Stimulated activated CD8-positive, alpha-beta memory T cell treated with anti-CD3 and anti-CD28 coated beads, Interleukin-2, amount 100 ng/mL, for 48 hours (primary cell): ENCODE measurements around the gene RAB3IL1.
"Not testable (repeated sequence)": the region's sequence is repeated elsewhere in the genome, so short reads cannot be mapped to it uniquely, and the experiment has no call there.

Experiments
- DNase-seq, 2 donors: peaks; one replicate each; pipeline ENCODE4 v3.0.0-alpha.2; 2020; ENCODE audit warnings: low read depth in 2 of 2

Gene RAB3IL1

GRCh38 chr11:61885784-61886580 is 31.4 kb downstream of the RAB3IL1 start:
- DNase-seq: no peak

- no peak for DNase-seq
Observed at GRCh38 chr11:61885166-61885778, 32.1 kb downstream of the RAB3IL1 start.

- DNase-seq: no peak
Observed at GRCh38 chr11:61883947-61884346, 33.4 kb downstream of the RAB3IL1 start.

- DNase-seq: no peak
Observed at GRCh38 chr11:61883327-61883726, 34.0 kb downstream of the RAB3IL1 start.

GRCh38 chr11:61882879-61883278 is 34.5 kb downstream of the RAB3IL1 start:
- no peak for DNase-seq

GRCh38 chr11:61882267-61882666 is 35.1 kb downstream of the RAB3IL1 start:
- not testable (repeated sequence) for DNase-seq

- no peak for DNase-seq
Observed at GRCh38 chr11:61881397-61881796, 36.0 kb downstream of the RAB3IL1 start.

- DNase-seq: no peak
Observed at GRCh38 chr11:61880454-61880853, 36.9 kb downstream of the RAB3IL1 start.

- no peak for DNase-seq
Observed at GRCh38 chr11:61880031-61880430, 37.3 kb downstream of the RAB3IL1 start.

GRCh38 chr11:61879152-61879551 is 38.2 kb downstream of the RAB3IL1 start:
- no peak for DNase-seq

GRCh38 chr11:61875698-61876097 is 41.7 kb downstream of the RAB3IL1 start:
- no peak for DNase-seq

GRCh38 chr11:61874853-61875252 is 42.5 kb downstream of the RAB3IL1 start:
- no peak for DNase-seq

GRCh38 chr11:61874377-61874809 is 43.0 kb downstream of the RAB3IL1 start:
- DNase-seq: no peak

GRCh38 chr11:61873588-61874376 is 43.6 kb downstream of the RAB3IL1 start:
- DNase-seq: no peak

- no peak for DNase-seq
Observed at GRCh38 chr11:61872935-61873565, 44.3 kb downstream of the RAB3IL1 start.

GRCh38 chr11:61871158-61871597 is 46.2 kb downstream of the RAB3IL1 start:
- peak; percentile 52 to 62 for DNase-seq

GRCh38 chr11:61870541-61871031 is 46.8 kb downstream of the RAB3IL1 start:
- no peak for DNase-seq

GRCh38 chr11:61869708-61870451 is 47.5 kb downstream of the RAB3IL1 start:
- DNase-seq: no peak

- no peak for DNase-seq
Observed at GRCh38 chr11:61869429-61869707, 48.0 kb downstream of the RAB3IL1 start.

- DNase-seq: no peak
Observed at GRCh38 chr11:61868571-61869428, 48.6 kb downstream of the RAB3IL1 start.
